Pancreas (tissue), 10 donors: ENCODE measurements around the gene ALOXE3. TPM values are rescaled to one million over a fixed set of nuclear protein-coding genes. Genes with fewer than 3 reads are reported as not detected.
A peak's percentile ranks its signal among the peaks of the same experiment; 100 is the strongest.

Experiments used
- ATAC-seq, 4 donors: fragments of 200-7000 bp; cut with Tn5 transposase; one replicate each; pipeline versions ENCODE4 v1.8.0 to v1.9.1; 2020; ENCODE audit warnings: mild to moderate bottlenecking in 4 of 4, moderate library complexity in 4 of 4
- DNase-seq, 6 donors: peaks; one replicate each; pipeline ENCODE4 v3.0.0-alpha.2; 2020
- FAIRE-seq: peaks from 2 replicates; lab custom pipeline; 2012; peaks lifted over from hg19 to GRCh38; lab: Jason Lieb, UNC
- H3K27ac ChIP-seq, 4 donors: fragments of 200-600 bp; sonication (generic); 1 replicate in 3 of 4; 2 replicates in 1 of 4; pipeline versions ENCODE4 v1.5.0 to v1.8.0; 2020
- H3K27me3 ChIP-seq, 4 donors: fragments of 200-600 bp; one replicate each; pipeline ENCODE4 v1.8.0; 2021
- H3K36me3 ChIP-seq, 3 donors: fragments of 200-600 bp; sonication (generic) in 1 of 3; one replicate each; pipeline versions ENCODE4 v1.5.0 to v1.8.0; 2020 to 2021
- H3K4me1 ChIP-seq, 3 donors: fragments of 200-600 bp; one replicate each; pipeline ENCODE4 v1.8.0; 2021
- H3K4me3 ChIP-seq, 4 donors: fragments of 200-600 bp; sonication (generic) in 2 of 4; one replicate each; pipeline versions ENCODE4 v1.5.0 to v1.8.0; 2020 to 2021
- H3K9me3 ChIP-seq, 4 donors: fragments of 200-600 bp; one replicate each; pipeline ENCODE4 v1.8.0; 2021
- WGBS, 2 donors: extraction: QIAGEN DNeasy Blood & Tissue Kit; methylation state at CpG; one replicate each; pipeline ENCODE4 v1.1.7; 2013; 5-methylcytosine and 5-hydroxymethylcytosine counted together
- intact Hi-C, 3 donors: fragments of 100-400 bp; cut with DNase I; formaldehyde crosslinking; loops; one replicate each; pipeline versions ENCODE4 v1.11.1 to v1.14.2; 2022
- polyA plus RNA-seq, 2 donors: library from polyadenylated mRNA; stranded (reverse); fragments of 200-250 nt; gene quantifications; one replicate each; pipeline ENCODE4 v1.2.3, GENCODE V29; 2013
- total RNA-seq, 6 donors: library from RNA; stranded (reverse); fragmentation: NEBNext Ultra II Directional in 4 of 6; extraction: Animal tissue kit (Norgen Biotek cat#: 25700) in 4 of 6; gene quantifications; one replicate each; pipeline versions ENCODE4 v1.2.1 to v1.2.4, GENCODE V29; 2021 to 2023
- TF ChIP-seq, protein P1 (sequence below), 4 donors: fragments of 200-600 bp; sonication (generic) in 3 of 4; IDR thresholded peaks; one replicate each; pipeline versions ENCODE4 v1.5.0 to v1.8.0; 2021; ENCODE audit warnings: antibody characterized with exemption in 4 of 4
- donor health status: healthy with polysubstance abuse.
- donor health status: DM: no; HTN: no; CAD: no; lungs with moderate emphysema.
- donor health status: DM: no; HTN: no; CAD: no.
- donor health status: control.
- donor health status: control.
- donor health status: Bipolar disorder and iron deficiency.
- donor health status: DM: yes; HTN: yes; CAD: no.
- donor health status: DM: no; HTN: no; CAD: no.
- donor health status: DM: no; HTN: no; CAD: no.
- donor health status: DM: yes; HTN: yes; CAD: no.

Gene ALOXE3
- total and polyA plus RNA-seq, 8 donors: 0.35 TPM; not detected in 7

DNA sequence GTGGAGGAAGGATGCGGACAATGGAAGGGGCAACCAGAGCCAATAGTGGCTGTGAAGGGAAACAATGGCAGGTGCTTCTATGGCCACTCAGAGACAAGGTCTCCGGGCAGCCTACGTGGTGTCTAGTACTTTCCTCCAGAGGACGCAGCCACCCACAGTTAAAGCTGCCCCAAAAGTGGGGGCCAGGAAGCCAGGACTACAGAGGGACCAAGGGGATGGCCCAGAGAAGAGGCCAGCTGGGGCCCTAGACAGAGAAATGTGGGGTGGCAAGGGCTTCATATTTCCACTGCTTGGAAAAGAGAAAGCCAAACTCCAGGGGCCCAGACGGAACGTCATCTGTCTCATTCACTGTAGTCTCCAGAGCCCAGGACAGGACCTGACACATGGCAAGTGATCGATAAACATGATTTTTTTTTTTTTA lies 34.7 kb upstream of the ALOXE3 start:
- intact Hi-C loops: no loop called here
- ATAC-seq: no peak
- DNase-seq: peak in 5 of 6 donors; percentile 45 to 61 (median 55)
- H3K27ac ChIP-seq: peak overlapping the region; percentile 96 to 100 (median 99)
- TF ChIP-seq, protein P1, sequence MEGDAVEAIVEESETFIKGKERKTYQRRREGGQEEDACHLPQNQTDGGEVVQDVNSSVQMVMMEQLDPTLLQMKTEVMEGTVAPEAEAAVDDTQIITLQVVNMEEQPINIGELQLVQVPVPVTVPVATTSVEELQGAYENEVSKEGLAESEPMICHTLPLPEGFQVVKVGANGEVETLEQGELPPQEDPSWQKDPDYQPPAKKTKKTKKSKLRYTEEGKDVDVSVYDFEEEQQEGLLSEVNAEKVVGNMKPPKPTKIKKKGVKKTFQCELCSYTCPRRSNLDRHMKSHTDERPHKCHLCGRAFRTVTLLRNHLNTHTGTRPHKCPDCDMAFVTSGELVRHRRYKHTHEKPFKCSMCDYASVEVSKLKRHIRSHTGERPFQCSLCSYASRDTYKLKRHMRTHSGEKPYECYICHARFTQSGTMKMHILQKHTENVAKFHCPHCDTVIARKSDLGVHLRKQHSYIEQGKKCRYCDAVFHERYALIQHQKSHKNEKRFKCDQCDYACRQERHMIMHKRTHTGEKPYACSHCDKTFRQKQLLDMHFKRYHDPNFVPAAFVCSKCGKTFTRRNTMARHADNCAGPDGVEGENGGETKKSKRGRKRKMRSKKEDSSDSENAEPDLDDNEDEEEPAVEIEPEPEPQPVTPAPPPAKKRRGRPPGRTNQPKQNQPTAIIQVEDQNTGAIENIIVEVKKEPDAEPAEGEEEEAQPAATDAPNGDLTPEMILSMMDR (IDR thresholded peaks at IDR 0.05): no peak
- 48 to 58% methylated on average over 7 of the region's 7 CpGs for WGBS, 2 donors
- H3K4me3 ChIP-seq: peak overlapping the region in 2 of 4 donors; percentile 56 to 65
- H3K36me3 ChIP-seq: peaks cover 2 to 32% (median 18%) of the 10 kb centered on the region in 3 donors
- no peak for FAIRE-seq
- H3K27me3 ChIP-seq: no peaks in the 10 kb centered on the region
- H3K4me1 ChIP-seq: peaks cover 11 to 31% (median 13%) of the 10 kb centered on the region in 3 donors
- no peaks in the 10 kb centered on the region for H3K9me3 ChIP-seq

DNA sequence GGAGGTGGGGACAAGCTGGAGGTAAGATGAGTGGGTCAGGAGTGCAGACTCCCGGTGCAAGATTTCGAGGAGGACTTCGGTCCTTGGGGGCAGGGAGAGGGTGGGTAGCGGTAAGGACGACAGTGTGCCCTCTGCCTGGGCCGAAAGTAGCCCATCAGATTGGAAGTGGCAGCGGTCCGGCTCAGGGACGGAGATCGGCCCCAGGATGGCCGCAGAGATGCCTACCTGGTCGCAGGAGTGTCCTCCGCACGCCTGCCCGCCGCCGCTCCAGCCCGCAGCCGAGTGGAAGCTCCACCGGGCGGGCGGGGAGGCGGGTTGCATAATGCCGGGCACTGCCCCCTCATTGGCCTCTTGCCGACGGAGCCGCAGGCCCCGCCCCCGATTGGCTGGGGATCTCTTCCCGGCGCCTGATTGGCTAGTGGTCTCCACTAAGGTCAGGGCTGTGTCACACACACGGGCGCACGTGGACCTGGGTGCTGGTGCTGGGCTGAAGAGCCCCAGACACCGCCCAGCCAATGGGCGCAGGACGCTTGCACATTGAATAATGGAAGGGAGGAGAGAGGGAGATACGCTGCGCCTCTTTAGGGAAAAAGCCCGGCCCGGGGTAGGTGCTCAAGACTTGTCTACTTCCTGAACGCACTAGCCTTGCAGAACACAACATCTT lies 33.9 kb upstream of the ALOXE3 start, which contains the start of gene PER1:
Gene PER1, minus strand, starts transcription at position 293 of the 664 bp plus-strand sequence. CDS start 1,698 bp downstream, outside the sequence.
- TF ChIP-seq, protein P1 (IDR thresholded peaks at IDR 0.05): no peak
- FAIRE-seq (peak; percentile 26), DNase-seq (peak; percentile 94 to 98 (median 96)), ATAC-seq (peak; percentile 11 to 47 (median 38))
- intact Hi-C loops: no loop called here
- Histone ChIP-seq H3K27me3 (no peaks in the 10 kb centered on the region), H3K4me1 (peaks cover 11 to 31% (median 13%) of the 10 kb centered on the region in 3 donors), H3K27ac (peak within 1 kb of the TSS; percentile 96 to 100 (median 99)), H3K36me3 (peaks cover 4 to 40% (median 26%) of the 10 kb centered on the region in 3 donors), H3K4me3 (peak within 1 kb of the TSS; percentile 53 to 65 (median 58)), H3K9me3 (no peaks in the 10 kb centered on the region)
- 3 to 5% methylated on average over 39 to 42 of the region's 42 CpGs for WGBS, 2 donors

DNA sequence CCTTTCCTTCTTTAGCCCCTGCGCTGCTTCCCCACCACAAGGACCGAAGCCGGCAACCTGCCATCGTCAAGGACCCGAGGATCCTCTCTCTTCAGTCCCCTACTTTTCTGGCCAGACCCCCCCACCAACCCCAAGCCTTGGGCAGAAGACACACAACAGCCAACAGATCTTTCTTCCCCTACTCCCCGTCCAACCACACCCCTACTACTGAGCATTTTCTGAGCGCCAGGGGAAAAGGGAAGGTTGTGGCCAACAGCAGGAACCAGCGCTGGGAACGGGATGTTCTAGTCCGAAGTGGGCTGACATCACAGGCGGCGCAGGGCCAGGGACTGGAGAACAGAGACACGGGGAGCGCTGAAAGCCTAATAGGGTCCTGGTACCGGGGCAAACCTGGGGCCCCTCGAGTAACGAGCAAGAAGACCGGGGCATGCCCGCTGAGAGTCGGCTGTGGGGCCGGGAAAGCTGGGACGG lies 33.4 kb upstream of the ALOXE3 start:
- TF ChIP-seq, protein P1 (IDR thresholded peaks at IDR 0.05): no peak
- no peak for FAIRE-seq
- DNase-seq: peak; percentile 77 to 91 (median 85)
- Histone ChIP-seq H3K27me3 (no peaks in the 10 kb centered on the region), H3K27ac (peak overlapping the region; percentile 96 to 100 (median 99)), H3K4me1 (peaks cover 11 to 31% (median 13%) of the 10 kb centered on the region in 3 donors), H3K36me3 (peaks cover 4 to 46% (median 32%) of the 10 kb centered on the region in 3 donors), H3K9me3 (no peaks in the 10 kb centered on the region), H3K4me3 (peak overlapping the region; percentile 53 to 65 (median 58))
- WGBS, 2 donors: 24 to 27% methylated on average over 22 of the region's 22 CpGs
- ATAC-seq: peak in 1 of 4 donors; percentile 0
- intact Hi-C loops: no loop called here

DNA sequence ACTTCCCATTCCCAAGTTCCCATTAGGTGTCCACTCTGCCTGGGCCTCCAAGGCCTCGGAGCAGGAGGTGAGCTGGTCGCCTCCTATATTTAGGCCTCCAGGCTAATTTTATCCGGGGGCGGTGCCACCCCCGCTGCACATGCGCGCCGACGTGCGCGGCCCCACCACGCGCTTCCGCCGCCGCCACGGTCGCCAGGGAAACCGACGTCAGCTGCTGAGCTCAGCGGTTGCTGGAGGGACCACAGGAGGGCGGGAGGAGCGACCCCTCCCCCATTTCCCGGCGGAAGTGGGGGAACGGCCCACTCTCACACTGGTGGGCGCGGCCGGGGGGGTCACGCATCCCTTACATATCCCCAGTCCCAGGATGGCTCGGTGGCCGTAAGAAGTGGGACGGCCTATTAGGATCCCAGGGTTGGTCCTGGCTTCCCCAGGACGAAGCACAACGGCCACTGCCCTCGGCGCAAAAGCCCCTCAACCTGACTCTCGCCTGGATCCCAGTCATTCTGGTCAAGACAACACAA lies 32.9 kb upstream of the ALOXE3 start:
- TF ChIP-seq, protein P1 (IDR thresholded peaks at IDR 0.05): no peak
- 32 to 51% methylated on average over 37 to 38 of the region's 38 CpGs for WGBS, 2 donors
- Histone ChIP-seq H3K9me3 (no peaks in the 10 kb centered on the region), H3K27ac (peak overlapping the region; percentile 96 to 100 (median 99)), H3K27me3 (no peaks in the 10 kb centered on the region), H3K4me3 (peak overlapping the region; percentile 53 to 65 (median 58)), H3K4me1 (peaks cover 11 to 31% (median 13%) of the 10 kb centered on the region in 3 donors), H3K36me3 (peaks cover 6 to 51% (median 37%) of the 10 kb centered on the region in 3 donors)
- intact Hi-C loops: no loop called here
- DNase-seq (peak; percentile 80 to 89 (median 84)), FAIRE-seq (no peak), ATAC-seq (peak in 3 of 4 donors; percentile 2 to 11 (median 7))
